GM15510 (cell line): ENCODE measurements around the gene DOK5.

Experiments used
- POLR2A ChIP-seq: IDR thresholded peaks from 3 replicates; pipeline ENCODE4 v1.6.1; 2011; ENCODE audit warnings: borderline replicate concordance; ENCODE audit not compliant: insufficient read length; ENCODE audit errors: extremely low read depth

The DOK5 gene

GRCh38 chr20:54475334-54476168 lies at the start of gene DOK5:
Gene DOK5 (plus strand): TSS chr20:54475593. CDS start chr20:54475947, 354 bp downstream.
- no peak for TF ChIP-seq POLR2A

- TF ChIP-seq POLR2A, result no peak
These were observed 46.0 kb upstream of the DOK5 start for GRCh38 chr20:54429364-54429763.

- TF ChIP-seq POLR2A, result no peak
These were observed 44.0 kb upstream of the DOK5 start for GRCh38 chr20:54431156-54431944.

- TF ChIP-seq POLR2A, result no peak
These were observed 42.4 kb upstream of the DOK5 start for GRCh38 chr20:54432966-54433365.

- TF ChIP-seq POLR2A, result no peak
These were observed 41.8 kb upstream of the DOK5 start for GRCh38 chr20:54433636-54434035.

GRCh38 chr20:54434196-54434595 lies 41.2 kb upstream of the DOK5 start:
- no peak for TF ChIP-seq POLR2A

- TF ChIP-seq POLR2A, result no peak
These were observed 40.4 kb upstream of the DOK5 start for GRCh38 chr20:54435015-54435414.

- no peak for TF ChIP-seq POLR2A
These were observed 37.2 kb upstream of the DOK5 start for GRCh38 chr20:54438166-54438565.

- TF ChIP-seq POLR2A, result no peak
These were observed 25.2 kb upstream of the DOK5 start for GRCh38 chr20:54450207-54450606.

- TF ChIP-seq POLR2A, result no peak
These were observed 24.2 kb upstream of the DOK5 start for GRCh38 chr20:54451171-54451570.

GRCh38 chr20:54452277-54452676 lies 23.1 kb upstream of the DOK5 start:
- TF ChIP-seq POLR2A, result no peak

- TF ChIP-seq POLR2A, result no peak
These were observed 20.4 kb upstream of the DOK5 start for GRCh38 chr20:54454982-54455381.

GRCh38 chr20:54456423-54456822 lies 19.0 kb upstream of the DOK5 start:
- TF ChIP-seq POLR2A, result no peak

- no peak for TF ChIP-seq POLR2A
These were observed 18.4 kb upstream of the DOK5 start for GRCh38 chr20:54456961-54457360.

- TF ChIP-seq POLR2A, result no peak
These were observed 17.2 kb upstream of the DOK5 start for GRCh38 chr20:54458219-54458618.

- TF ChIP-seq POLR2A, result no peak
These were observed 16.1 kb upstream of the DOK5 start for GRCh38 chr20:54459279-54459678.
